ENCODE data around the gene BRICD5. TPM values are rescaled to one million over a fixed set of nuclear protein-coding genes. Genes with fewer than 3 reads are reported as not detected.

The BRICD5 gene
- total RNA-seq, 2 experiments from 2014 or later, result 6.6 to 6.9 TPM

- POLR2A ChIA-PET, result interaction anchor here (10.2 kb wide), 1 partner anchor 58 kb away, joined by 95 read pairs; the partner anchor contains the start of gene TRAF7
- Mint-ChIP-seq H3K36me3 (ENCODE audit: low read depth) (peaks cover 41% of the 10 kb centered on the region), H3K27ac (peak overlapping the region; percentile 25), H3K27me3 (no peaks in the 10 kb centered on the region), H3K9me3 (no peaks in the 10 kb centered on the region), H3K4me3 (peak overlapping the region; percentile 84), H3K4me1 (ENCODE audit: low read depth) (peaks cover 22% of the 10 kb centered on the region)
- DNase-seq (no peak), ATAC-seq (no peak)
- CTCF ChIA-PET, result no interaction called here
- intact Hi-C loops (cut with micrococcal nuclease), result no loop called here
- TF ChIP-seq, protein P1, sequence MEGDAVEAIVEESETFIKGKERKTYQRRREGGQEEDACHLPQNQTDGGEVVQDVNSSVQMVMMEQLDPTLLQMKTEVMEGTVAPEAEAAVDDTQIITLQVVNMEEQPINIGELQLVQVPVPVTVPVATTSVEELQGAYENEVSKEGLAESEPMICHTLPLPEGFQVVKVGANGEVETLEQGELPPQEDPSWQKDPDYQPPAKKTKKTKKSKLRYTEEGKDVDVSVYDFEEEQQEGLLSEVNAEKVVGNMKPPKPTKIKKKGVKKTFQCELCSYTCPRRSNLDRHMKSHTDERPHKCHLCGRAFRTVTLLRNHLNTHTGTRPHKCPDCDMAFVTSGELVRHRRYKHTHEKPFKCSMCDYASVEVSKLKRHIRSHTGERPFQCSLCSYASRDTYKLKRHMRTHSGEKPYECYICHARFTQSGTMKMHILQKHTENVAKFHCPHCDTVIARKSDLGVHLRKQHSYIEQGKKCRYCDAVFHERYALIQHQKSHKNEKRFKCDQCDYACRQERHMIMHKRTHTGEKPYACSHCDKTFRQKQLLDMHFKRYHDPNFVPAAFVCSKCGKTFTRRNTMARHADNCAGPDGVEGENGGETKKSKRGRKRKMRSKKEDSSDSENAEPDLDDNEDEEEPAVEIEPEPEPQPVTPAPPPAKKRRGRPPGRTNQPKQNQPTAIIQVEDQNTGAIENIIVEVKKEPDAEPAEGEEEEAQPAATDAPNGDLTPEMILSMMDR (IDR thresholded peaks at IDR 0.05), result no peak
These were observed 2.0 kb upstream of the BRICD5 start for GRCh38 chr16:2212362-2213324.

- DNase-seq (no peak), ATAC-seq (no peak)
- Mint-ChIP-seq H3K4me1 (ENCODE audit: low read depth) (peaks cover 28% of the 10 kb centered on the region), H3K4me3 (peak overlapping the region; percentile 38), H3K27me3 (no peaks in the 10 kb centered on the region), H3K9me3 (no peaks in the 10 kb centered on the region), H3K27ac (peak overlapping the region; percentile 11), H3K36me3 (ENCODE audit: low read depth) (peaks cover 43% of the 10 kb centered on the region)
- POLR2A ChIA-PET, result interaction anchor here (1.2 to 10.2 kb wide), 2 partner anchors 51 to 57 kb away, joined by 4 to 95 read pairs; partner anchors contain the start of gene TRAF7
- CTCF ChIA-PET, result no interaction called here
- intact Hi-C loops (cut with micrococcal nuclease), result no loop called here
- TF ChIP-seq, protein P1 (IDR thresholded peaks at IDR 0.05), result no peak
These were observed 1.3 kb upstream of the BRICD5 start for GRCh38 chr16:2211923-2212347.

DNA sequence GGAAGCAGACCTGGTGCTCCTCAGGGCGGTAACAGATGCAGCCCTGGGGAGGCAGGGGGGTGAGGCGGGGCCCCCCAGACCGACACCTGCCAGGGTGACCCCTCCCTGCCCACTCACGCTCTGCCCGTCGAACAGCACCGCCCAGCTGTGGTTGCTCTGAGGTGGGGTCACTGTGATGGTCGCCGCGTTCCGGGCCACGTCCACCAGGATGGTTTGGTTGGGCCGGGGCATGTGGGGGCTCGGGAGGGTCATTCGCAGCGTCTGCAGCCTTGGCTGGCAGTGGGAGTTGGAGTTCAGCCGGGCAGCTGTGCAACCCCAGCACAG, 692 bp downstream of the BRICD5 start:
- TF ChIP-seq, protein P1 (IDR thresholded peaks at IDR 0.05), result no peak
- no peaks in the 10 kb centered on the region for H3K27me3 Mint-ChIP-seq
- H3K36me3 Mint-ChIP-seq (ENCODE audit: low read depth), result peaks cover 45% of the 10 kb centered on the region
- peaks cover 27% of the 10 kb centered on the region for H3K4me1 Mint-ChIP-seq (ENCODE audit: low read depth)
- POLR2A ChIA-PET, result interaction anchor here (1.0 to 10.2 kb wide), 5 partner anchors 20 to 62 kb away, joined by 3 to 95 read pairs (median 4); partner anchors contain the start of gene TRAF7
- H3K9me3 Mint-ChIP-seq, result no peaks in the 10 kb centered on the region
- intact Hi-C loops (cut with micrococcal nuclease), result no loop called here
- CTCF ChIA-PET, result interaction anchor here (1.2 kb wide), 1 partner anchor 13 kb away, joined by 3 read pairs; the partner anchor contains the start of gene E4F1
- DNase-seq (no peak), ATAC-seq (no peak)
- H3K27ac Mint-ChIP-seq, result no peak overlapping the region
- H3K4me3 Mint-ChIP-seq, result no peak overlapping the region

- intact Hi-C loops (cut with micrococcal nuclease), result no loop called here
- TF ChIP-seq, protein P1 (IDR thresholded peaks at IDR 0.05), result no peak
- ATAC-seq, result no peak
- peaks cover 45% of the 10 kb centered on the region for H3K36me3 Mint-ChIP-seq (ENCODE audit: low read depth)
- H3K4me3 Mint-ChIP-seq, result no peak overlapping the region
- POLR2A ChIA-PET, result interaction anchor here (1.0 to 10.2 kb wide), 5 partner anchors 21 to 62 kb away, joined by 3 to 95 read pairs (median 4); partner anchors contain the start of gene TRAF7
- H3K4me1 Mint-ChIP-seq (ENCODE audit: low read depth), result peaks cover 31% of the 10 kb centered on the region
- no peaks in the 10 kb centered on the region for H3K27me3 Mint-ChIP-seq
- DNase-seq, result no peak
- H3K27ac Mint-ChIP-seq, result no peak overlapping the region
- CTCF ChIA-PET, result interaction anchor here (1.2 kb wide), 1 partner anchor 14 kb away, joined by 3 read pairs; the partner anchor contains the start of gene E4F1
- H3K9me3 Mint-ChIP-seq, result no peaks in the 10 kb centered on the region
These were observed 1.2 kb downstream of the BRICD5 start for GRCh38 chr16:2209258-2210008.
